H9 (cell line): ENCODE data around the gene TNFRSF19. TPM values are rescaled to one million over a fixed set of nuclear protein-coding genes. Genes with fewer than 3 reads are reported as not detected.

ENCODE experiments used
- DNase-seq: peaks from one replicate; pipeline ENCODE4 v3.0.0-alpha.2; 2017
- H2AFZ ChIP-seq: one replicate; pipeline ENCODE4 v1.6.1; 2013; ENCODE audit warnings: mild to moderate bottlenecking, low read length, control low read depth, moderate library complexity
- H2AK5ac ChIP-seq: 2 replicates; pipeline ENCODE4 v1.6.1; 2013; ENCODE audit warnings: low read length, control low read depth, mixed read lengths; ENCODE audit not compliant: insufficient read length
- H2BK120ac ChIP-seq: one replicate; pipeline ENCODE4 v1.6.1; 2013; ENCODE audit warnings: low read depth, mild to moderate bottlenecking, low read length, control low read depth, inconsistent platforms; ENCODE audit not compliant: poor library complexity, severe bottlenecking
- H2BK12ac ChIP-seq: 2 replicates; pipeline ENCODE4 v1.6.1; 2013; ENCODE audit warnings: low read length, control low read depth, mixed read lengths, low read depth; ENCODE audit not compliant: insufficient read length
- H2BK15ac ChIP-seq: 2 replicates; pipeline ENCODE4 v1.6.1; 2013; ENCODE audit warnings: low read depth, low read length, control low read depth
- H2BK20ac ChIP-seq: one replicate; pipeline ENCODE4 v1.6.1; 2013; ENCODE audit warnings: low read depth, mild to moderate bottlenecking, low read length, control low read depth, inconsistent platforms; ENCODE audit not compliant: poor library complexity, severe bottlenecking
- H2BK5ac ChIP-seq: 2 replicates; pipeline ENCODE4 v1.6.1; 2013; ENCODE audit warnings: low read length, control low read depth, mixed read lengths; ENCODE audit not compliant: insufficient read length
- H3K14ac ChIP-seq: 2 replicates; pipeline ENCODE4 v1.6.1; 2013; ENCODE audit warnings: low read length, control low read depth; ENCODE audit not compliant: insufficient read depth
- H3K18ac ChIP-seq: 2 replicates; pipeline ENCODE4 v1.6.1; 2013; ENCODE audit warnings: low read depth, mild to moderate bottlenecking, mixed read lengths, low read length, control low read depth; ENCODE audit not compliant: insufficient read length
- H3K23ac ChIP-seq: 2 replicates; pipeline ENCODE4 v1.6.1; 2013; ENCODE audit warnings: low read length, control low read depth, mixed read lengths, low read depth; ENCODE audit not compliant: insufficient read length
- H3K23me2 ChIP-seq: 2 replicates; pipeline ENCODE4 v1.6.1; 2013; ENCODE audit warnings: low read depth, mild to moderate bottlenecking, mixed read lengths, low read length, control low read depth; ENCODE audit not compliant: insufficient read length, poor library complexity, severe bottlenecking
- H3K27ac ChIP-seq: 2 replicates; pipeline ENCODE4 v1.5.1; 2013; ENCODE audit warnings: low read length, control low read depth, mixed read lengths, low read depth; ENCODE audit not compliant: insufficient read length
- H3K27me3 ChIP-seq: 2 replicates; pipeline ENCODE4 v1.6.1; 2013; ENCODE audit warnings: low read length, control low read depth, inconsistent platforms; ENCODE audit not compliant: insufficient read depth
- H3K4ac ChIP-seq: 2 replicates; pipeline ENCODE4 v1.6.1; 2013; ENCODE audit warnings: low read depth, mild to moderate bottlenecking, control low read depth, inconsistent platforms, low read length, moderate library complexity
- H3K4me1 ChIP-seq: 2 replicates; pipeline ENCODE4 v1.6.1; 2013; ENCODE audit warnings: low read length, control low read depth, inconsistent platforms; ENCODE audit not compliant: insufficient read depth
- H3K4me2 ChIP-seq: 2 replicates; pipeline ENCODE4 v1.6.1; 2013; ENCODE audit warnings: low read length, control low read depth, mixed read lengths; ENCODE audit not compliant: insufficient read length, insufficient read depth
- H3K56ac ChIP-seq: 2 replicates; pipeline ENCODE4 v1.6.1; 2013; ENCODE audit warnings: low read depth, mild to moderate bottlenecking, mixed read lengths, low read length, control low read depth; ENCODE audit not compliant: insufficient read length
- H3K79me1 ChIP-seq: 2 replicates; pipeline ENCODE4 v1.6.1; 2013; ENCODE audit warnings: low read depth, mild to moderate bottlenecking, moderate library complexity, low read length, control low read depth, inconsistent platforms; ENCODE audit not compliant: insufficient read depth, poor library complexity, severe bottlenecking
- H3K79me2 ChIP-seq: 2 replicates; pipeline ENCODE4 v1.6.1; 2013; ENCODE audit warnings: low read length, control low read depth, inconsistent platforms; ENCODE audit not compliant: insufficient read depth
- H3K9ac ChIP-seq: 2 replicates; pipeline ENCODE4 v1.6.1; 2013; ENCODE audit warnings: low read length, control low read depth, mixed read lengths; ENCODE audit not compliant: insufficient read length; ENCODE audit errors: extremely low read depth
- H3K9me3 ChIP-seq: one replicate; pipeline ENCODE4 v1.6.1; 2013; ENCODE audit warnings: low read depth, low read length, inconsistent platforms; ENCODE audit not compliant: control insufficient read depth
- H3T11ph ChIP-seq: one replicate; pipeline ENCODE4 v1.6.1; 2013; ENCODE audit warnings: mild to moderate bottlenecking, low read length, control low read depth, inconsistent platforms
- H4K20me1 ChIP-seq: one replicate; pipeline ENCODE4 v1.6.1; 2013; ENCODE audit not compliant: control insufficient read depth, insufficient read length, insufficient read depth
- H4K5ac ChIP-seq: 2 replicates; pipeline ENCODE4 v1.6.1; 2013; ENCODE audit warnings: low read depth, mild to moderate bottlenecking, mixed read lengths, low read length, control low read depth; ENCODE audit not compliant: insufficient read length
- H4K8ac ChIP-seq: replicated peaks from 2 replicates; pipeline ENCODE4 v1.6.1; 2013; ENCODE audit warnings: low read length, control low read depth, mixed read lengths, low read depth; ENCODE audit not compliant: insufficient read length
- H4K91ac ChIP-seq: 2 replicates; pipeline ENCODE4 v1.6.1; 2013; ENCODE audit warnings: low read depth, mild to moderate bottlenecking, moderate library complexity, mixed read lengths, low read length, control low read depth; ENCODE audit not compliant: insufficient read length
- H3K27ac Mint-ChIP-seq, 3 experiments: 2 replicates in 2 of 3; 3 replicates in 1 of 3; pipeline ENCODE4 v1.8.0; 2020 to 2021; ENCODE audit warnings: mixed read lengths in 3 of 3, mild to moderate bottlenecking in 1 of 3, moderate library complexity in 1 of 3
- H3K27me3 Mint-ChIP-seq: 2 replicates; pipeline ENCODE4 v1.8.0; 2021; ENCODE audit warnings: low read depth, mild to moderate bottlenecking, moderate library complexity, mixed read lengths
- H3K36me3 Mint-ChIP-seq, 3 experiments: 2 replicates in 2 of 3; 3 replicates in 1 of 3; pipeline ENCODE4 v1.8.0; 2020 to 2021; ENCODE audit warnings: low read depth in 3 of 3, mixed read lengths in 3 of 3; ENCODE audit not compliant: insufficient read depth in 1 of 3
- H3K4me1 Mint-ChIP-seq, 2 experiments: 2 replicates each; pipeline ENCODE4 v1.8.0; 2020; ENCODE audit warnings: mixed read lengths in 2 of 2
- H3K4me3 Mint-ChIP-seq, 2 experiments: 2 replicates in 1 of 2; 3 replicates in 1 of 2; pipeline ENCODE4 v1.8.0; 2020 to 2021; ENCODE audit warnings: mild to moderate bottlenecking in 2 of 2, mixed read lengths in 2 of 2, moderate library complexity in 1 of 2
- H3K9me3 Mint-ChIP-seq, 2 experiments: 2 replicates in 1 of 2; 3 replicates in 1 of 2; pipeline ENCODE4 v1.8.0; 2020; ENCODE audit warnings: mild to moderate bottlenecking in 2 of 2, mixed read lengths in 2 of 2, moderate library complexity in 1 of 2
- CTCF ChIP-seq: fragments of 200-600 bp; sonication (generic); conservative IDR thresholded peaks from 3 replicates; pipeline ENCODE4 v1.8.0; 2021; ENCODE audit warnings: antibody characterized with exemption, mild to moderate bottlenecking
- WGBS: extraction: QIAGEN DNeasy Blood & Tissue Kit; methylation state at CpG from one replicate; pipeline ENCODE4 v1.1.7; 2013; ENCODE audit warnings: missing lambda C conversion rate, low lambda C conversion rate, mixed read lengths; ENCODE audit not compliant: insufficient read length; ENCODE audit errors: extremely low coverage; 5-methylcytosine and 5-hydroxymethylcytosine counted together
- total RNA-seq: library from RNA; stranded (reverse); gene quantifications from 2 replicates; pipeline ENCODE4 v1.2.1, GENCODE V29; 2021

Gene TNFRSF19
- total RNA-seq, 1 experiment from 2014 or later = 2.7 TPM

- no peak for DNase-seq
- H3K23me2 ChIP-seq = no peaks in the 10 kb centered on the region
- no peak overlapping the region for H3K4ac ChIP-seq
- H3K4me3 Mint-ChIP-seq = no peak overlapping the region
- H2BK15ac ChIP-seq = no peak overlapping the region
- no peak overlapping the region for H3K18ac ChIP-seq
- no peaks in the 10 kb centered on the region for H3K27me3 Mint-ChIP-seq
- no peak overlapping the region for H4K91ac ChIP-seq
- no peaks in the 10 kb centered on the region for H3K79me2 ChIP-seq
- no peak overlapping the region for H2AFZ ChIP-seq
- no peak overlapping the region for H3K23ac ChIP-seq
- H2BK120ac ChIP-seq = no peak overlapping the region
- no peak overlapping the region for H3K14ac ChIP-seq
- no peaks in the 10 kb centered on the region for H3K36me3 Mint-ChIP-seq
- H3K9ac ChIP-seq = no peak overlapping the region
- no peak overlapping the region for H2AK5ac ChIP-seq
- no peak for TF ChIP-seq CTCF
- H4K5ac ChIP-seq = no peak overlapping the region
- no peaks in the 10 kb centered on the region for H3K79me1 ChIP-seq
- no peak overlapping the region for H2BK12ac ChIP-seq
- H3K27ac Mint-ChIP-seq = peak overlapping the region in 1 of 3 experiments; percentile 19; a peak in 2 of 7 replicates
- H4K8ac ChIP-seq = no peak overlapping the region
- no peak overlapping the region for H2BK20ac ChIP-seq
- H3K9me3 Mint-ChIP-seq = no peaks in the 10 kb centered on the region; a peak in 1 of 5 replicates
- no peak overlapping the region for H3T11ph ChIP-seq
- no peaks in the 10 kb centered on the region for H3K27me3 ChIP-seq
- no peaks in the 10 kb centered on the region for H3K9me3 ChIP-seq
- H3K56ac ChIP-seq = no peak overlapping the region
- no peak overlapping the region for H3K4me2 ChIP-seq
- H3K27ac ChIP-seq = no peak overlapping the region
- H3K4me1 ChIP-seq = peaks cover 9% of the 10 kb centered on the region; the same call in 1 of the 2 replicates
- H3K4me1 Mint-ChIP-seq = peaks cover 31 to 48% of the 10 kb centered on the region in 2 experiments
- H2BK5ac ChIP-seq = no peak overlapping the region
- H4K20me1 ChIP-seq = no peaks in the 10 kb centered on the region
- WGBS = no CpG with 5 or more reads among the region's 11 CpGs
Observed at GRCh38 chr13:23654111-23655110, 84.2 kb downstream of the TNFRSF19 start.
